ENCODE data around the gene RASGRF1. TPM values are rescaled to one million over a fixed set of nuclear protein-coding genes. Genes with fewer than 3 reads are reported as not detected.

Gene RASGRF1
- total RNA-seq, 4 donors from 2014 or later, result 0.10 TPM; not detected in 3

- intact Hi-C loops (cut with DNase I; ENCODE audit: low total_unique reads), result no loop called here
- 79 to 82% methylated on average over 10 of the region's 10 CpGs for WGBS, 2 donors
These were observed 96.5 kb downstream of the RASGRF1 start for GRCh38 chr15:78993931-78994530.

GRCh38 chr15:78993257-78993930 lies 97.2 kb downstream of the RASGRF1 start:
- no peak for DNase-seq (ENCODE audit: low spot score in 2 of 2)
- H3K4me3 ChIP-seq (ENCODE audit: low read depth, poor library complexity, severe bottlenecking), result no peak overlapping the region
- intact Hi-C loops (cut with DNase I; ENCODE audit: low total_unique reads), result no loop called here
- 86 to 90% methylated on average over 4 of the region's 4 CpGs for whole genome bisulfite sequencing, 2 donors
- TF ChIP-seq, protein P1, sequence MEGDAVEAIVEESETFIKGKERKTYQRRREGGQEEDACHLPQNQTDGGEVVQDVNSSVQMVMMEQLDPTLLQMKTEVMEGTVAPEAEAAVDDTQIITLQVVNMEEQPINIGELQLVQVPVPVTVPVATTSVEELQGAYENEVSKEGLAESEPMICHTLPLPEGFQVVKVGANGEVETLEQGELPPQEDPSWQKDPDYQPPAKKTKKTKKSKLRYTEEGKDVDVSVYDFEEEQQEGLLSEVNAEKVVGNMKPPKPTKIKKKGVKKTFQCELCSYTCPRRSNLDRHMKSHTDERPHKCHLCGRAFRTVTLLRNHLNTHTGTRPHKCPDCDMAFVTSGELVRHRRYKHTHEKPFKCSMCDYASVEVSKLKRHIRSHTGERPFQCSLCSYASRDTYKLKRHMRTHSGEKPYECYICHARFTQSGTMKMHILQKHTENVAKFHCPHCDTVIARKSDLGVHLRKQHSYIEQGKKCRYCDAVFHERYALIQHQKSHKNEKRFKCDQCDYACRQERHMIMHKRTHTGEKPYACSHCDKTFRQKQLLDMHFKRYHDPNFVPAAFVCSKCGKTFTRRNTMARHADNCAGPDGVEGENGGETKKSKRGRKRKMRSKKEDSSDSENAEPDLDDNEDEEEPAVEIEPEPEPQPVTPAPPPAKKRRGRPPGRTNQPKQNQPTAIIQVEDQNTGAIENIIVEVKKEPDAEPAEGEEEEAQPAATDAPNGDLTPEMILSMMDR (IDR thresholded peaks at IDR 0.05), result no peak
- TF ChIP-seq POLR2A (IDR thresholded peaks at IDR 0.05), result no peak

More at GRCh38 chr15:78993931-78994530, 96.5 kb downstream of the RASGRF1 start:
- TF ChIP-seq, protein P1 (IDR thresholded peaks at IDR 0.05), result no peak
- TF ChIP-seq POLR2A (IDR thresholded peaks at IDR 0.05), result no peak
- DNase-seq (ENCODE audit: low spot score in 2 of 2), result no peak
- H3K4me3 ChIP-seq (ENCODE audit: low read depth, poor library complexity, severe bottlenecking), result no peak overlapping the region

GRCh38 chr15:78992416-78993256 lies 97.9 kb downstream of the RASGRF1 start:
- peak in 1 of 2 donors; percentile 54 for DNase-seq (ENCODE audit: low spot score in 2 of 2)
- H3K4me3 ChIP-seq (ENCODE audit: low read depth, poor library complexity, severe bottlenecking), result no peak overlapping the region
- intact Hi-C loops (cut with DNase I; ENCODE audit: low total_unique reads), result no loop called here
- no peak for TF ChIP-seq POLR2A (IDR thresholded peaks at IDR 0.05)
- TF ChIP-seq, protein P1 (IDR thresholded peaks at IDR 0.05), result no peak
- WGBS, 2 donors, result 78 to 83% methylated on average over 17 of the region's 17 CpGs

GRCh38 chr15:78991879-78992278 lies 98.7 kb downstream of the RASGRF1 start:
- no peak for DNase-seq (ENCODE audit: low spot score in 2 of 2)
- no peak for TF ChIP-seq POLR2A (IDR thresholded peaks at IDR 0.05)
- TF ChIP-seq, protein P1 (IDR thresholded peaks at IDR 0.05), result no peak
- no peak overlapping the region for H3K4me3 ChIP-seq (ENCODE audit: low read depth, poor library complexity, severe bottlenecking)
- WGBS, 2 donors, result 85 to 91% methylated on average over 15 of the region's 15 CpGs
- intact Hi-C loops (cut with DNase I; ENCODE audit: low total_unique reads), result no loop called here

DNA sequence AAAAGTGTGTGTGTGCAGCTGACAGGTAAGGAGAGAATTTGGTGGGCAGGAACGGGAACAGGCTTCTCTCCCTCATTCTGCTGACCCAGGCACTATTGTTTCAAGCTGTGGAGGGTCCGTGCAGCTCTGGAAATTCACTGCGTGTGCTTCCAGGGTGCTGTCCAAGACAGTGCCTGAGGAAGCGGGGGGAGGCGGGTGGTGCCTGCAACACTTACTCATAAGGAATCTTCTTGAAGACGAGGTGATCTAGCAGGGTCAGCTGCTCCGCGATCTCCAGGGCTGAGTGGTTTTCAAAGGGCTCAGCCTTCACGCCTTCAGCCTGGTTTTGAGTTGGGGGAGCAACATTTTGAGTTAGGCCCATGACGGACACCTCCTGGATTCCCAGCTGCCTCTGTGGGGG lies 99.1 kb downstream of the RASGRF1 start:
- DNase-seq (ENCODE audit: low spot score in 2 of 2), result no peak
- 79 to 92% methylated on average over 9 to 10 of the region's 10 CpGs for WGBS, 2 donors
- no peak overlapping the region for H3K4me3 ChIP-seq (ENCODE audit: low read depth, poor library complexity, severe bottlenecking)
- no peak for TF ChIP-seq POLR2A (IDR thresholded peaks at IDR 0.05)
- TF ChIP-seq, protein P1 (IDR thresholded peaks at IDR 0.05), result no peak
- intact Hi-C loops (cut with DNase I; ENCODE audit: low total_unique reads), result no loop called here
